GM18951 (cell line): ENCODE data around the gene NSMCE4A.
"Not testable (repeated sequence)": the region's sequence is repeated elsewhere in the genome, so short reads cannot be mapped to it uniquely, and the experiment has no call there.

Experiments used
- POLR2A ChIP-seq: IDR thresholded peaks from 4 replicates; pipeline ENCODE4 v1.6.1; 2011; ENCODE audit warnings: mild to moderate bottlenecking; ENCODE audit not compliant: insufficient read length, insufficient read depth; ENCODE audit errors: extremely low read depth
- in situ Hi-C: fragments of 300-500 bp; cut with MboI; formaldehyde crosslinking; loops from one replicate; pipeline ENCODE4 v1.12.0; 2022; ENCODE audit warnings: low sequenced_read_pairs, mixed read lengths, inconsistent platforms; ENCODE audit not compliant: unreplicated experiment

NSMCE4A gene

DNA sequence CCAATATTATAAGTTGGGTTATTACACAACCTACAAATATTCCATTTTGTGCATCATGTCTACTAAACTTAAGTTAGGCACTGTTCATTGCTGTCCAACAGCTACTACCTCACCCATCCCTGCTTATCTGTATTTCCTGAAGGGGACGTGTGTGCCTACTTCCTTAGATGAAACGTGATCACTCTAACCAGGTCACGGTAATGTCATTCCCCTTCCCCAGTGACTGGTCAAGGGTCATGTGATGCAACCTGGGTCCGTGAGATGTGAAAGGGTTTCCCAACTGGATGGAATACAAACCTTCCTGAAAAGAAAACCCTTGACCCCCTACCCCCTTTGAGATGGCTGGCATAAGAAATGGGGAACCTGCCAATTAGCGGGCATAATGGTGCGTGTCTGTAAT is 1.6 kb upstream of the NSMCE4A start:
- in situ Hi-C loops = no loop called here
- no peak for TF ChIP-seq POLR2A

DNA sequence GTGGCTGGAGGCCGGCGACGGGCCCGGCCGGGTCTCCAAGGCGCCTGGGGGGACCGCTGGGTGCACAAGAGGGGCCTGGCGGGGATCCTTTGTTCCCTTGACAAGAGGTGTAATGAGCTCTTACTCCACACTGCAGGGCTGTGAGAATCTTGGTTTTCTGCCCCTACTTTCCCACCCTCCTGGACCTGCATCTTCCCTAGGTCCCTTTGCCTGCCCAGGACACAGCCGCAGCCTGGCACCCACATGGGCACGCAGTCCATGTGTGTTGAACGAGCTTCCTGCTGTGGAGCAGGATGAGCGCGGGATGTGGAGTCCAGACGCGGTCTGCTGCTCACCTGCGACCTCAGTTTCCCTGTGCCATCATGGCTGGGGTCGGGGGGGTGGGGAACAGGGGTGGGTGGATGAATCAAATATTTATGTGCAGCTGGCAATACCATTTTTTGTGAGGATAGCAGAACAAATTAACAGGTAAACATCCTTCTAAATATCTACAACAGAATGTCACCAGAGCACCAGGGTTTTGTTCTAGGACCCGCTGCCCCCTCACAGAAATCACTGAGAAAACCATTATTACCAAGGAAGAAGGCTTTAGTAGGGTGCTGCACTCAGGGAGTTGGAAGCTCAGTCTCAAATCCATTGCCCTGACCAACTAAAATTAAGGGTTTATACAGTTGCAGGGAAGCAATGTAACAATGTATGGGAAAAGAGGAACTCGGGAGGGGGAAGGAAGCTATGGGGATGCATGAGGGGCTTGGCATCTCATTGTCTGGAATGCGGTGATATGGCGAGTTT is 474 bp upstream of the NSMCE4A start:
- in situ Hi-C loops = no loop called here
- no peak for TF ChIP-seq POLR2A

DNA sequence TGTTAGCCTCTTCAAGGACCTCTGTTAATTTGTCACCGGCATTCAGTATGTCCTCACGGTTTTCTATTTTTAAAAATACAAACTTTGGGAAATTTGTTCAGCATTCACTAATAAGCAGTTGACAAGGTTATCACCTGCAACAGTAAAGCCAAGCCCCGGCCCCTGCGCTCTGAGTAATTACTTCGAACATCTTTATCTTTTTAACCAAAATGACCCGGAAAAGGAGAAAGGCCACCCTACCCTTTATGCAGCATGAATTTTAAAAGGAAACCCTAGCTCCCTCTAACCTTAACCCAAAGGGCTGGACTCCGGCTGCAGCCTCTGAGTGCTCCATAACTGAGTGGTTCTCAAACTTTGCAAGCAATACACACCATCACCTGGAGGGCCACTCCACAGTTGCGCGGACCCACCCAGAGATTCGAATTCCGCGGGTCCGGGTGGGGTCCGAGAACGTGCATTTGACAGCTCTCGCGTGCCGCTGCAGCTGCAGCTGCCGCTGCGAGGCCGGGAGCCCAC is 940 bp downstream of the NSMCE4A start:
- in situ Hi-C loops = no loop called here
- TF ChIP-seq POLR2A = no peak

GRCh38 chr10:121969086-121969485 is 5.9 kb downstream of the NSMCE4A start:
- in situ Hi-C loops = not testable (repeated sequence)

DNA sequence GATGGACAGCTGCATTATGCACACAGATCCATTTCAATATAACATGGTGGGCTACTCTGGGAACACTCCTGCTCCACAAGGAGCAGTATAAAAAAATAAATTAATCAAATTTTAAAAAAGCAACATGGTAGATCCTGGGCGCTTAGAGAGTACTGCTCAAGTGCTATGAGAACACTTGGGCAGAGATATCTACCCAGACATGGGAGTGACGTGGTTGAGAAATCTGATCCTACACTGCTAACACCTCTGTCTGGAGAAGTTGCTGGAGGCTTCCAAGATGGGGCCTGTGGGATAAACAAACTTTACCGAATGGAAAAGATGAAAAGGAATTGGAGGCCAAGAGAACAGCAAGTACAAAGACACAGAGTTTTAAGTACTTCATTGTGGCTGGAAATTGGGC is 9.0 kb downstream of the NSMCE4A start:
- in situ Hi-C loops = no loop called here
- no peak for TF ChIP-seq POLR2A

- in situ Hi-C loops = no loop called here
- TF ChIP-seq POLR2A = no peak
Measured at GRCh38 chr10:121961456-121961855, 13.6 kb downstream of the NSMCE4A start.

- no peak for TF ChIP-seq POLR2A
Measured at GRCh38 chr10:121959671-121960070, 15.3 kb downstream of the NSMCE4A start.

DNA sequence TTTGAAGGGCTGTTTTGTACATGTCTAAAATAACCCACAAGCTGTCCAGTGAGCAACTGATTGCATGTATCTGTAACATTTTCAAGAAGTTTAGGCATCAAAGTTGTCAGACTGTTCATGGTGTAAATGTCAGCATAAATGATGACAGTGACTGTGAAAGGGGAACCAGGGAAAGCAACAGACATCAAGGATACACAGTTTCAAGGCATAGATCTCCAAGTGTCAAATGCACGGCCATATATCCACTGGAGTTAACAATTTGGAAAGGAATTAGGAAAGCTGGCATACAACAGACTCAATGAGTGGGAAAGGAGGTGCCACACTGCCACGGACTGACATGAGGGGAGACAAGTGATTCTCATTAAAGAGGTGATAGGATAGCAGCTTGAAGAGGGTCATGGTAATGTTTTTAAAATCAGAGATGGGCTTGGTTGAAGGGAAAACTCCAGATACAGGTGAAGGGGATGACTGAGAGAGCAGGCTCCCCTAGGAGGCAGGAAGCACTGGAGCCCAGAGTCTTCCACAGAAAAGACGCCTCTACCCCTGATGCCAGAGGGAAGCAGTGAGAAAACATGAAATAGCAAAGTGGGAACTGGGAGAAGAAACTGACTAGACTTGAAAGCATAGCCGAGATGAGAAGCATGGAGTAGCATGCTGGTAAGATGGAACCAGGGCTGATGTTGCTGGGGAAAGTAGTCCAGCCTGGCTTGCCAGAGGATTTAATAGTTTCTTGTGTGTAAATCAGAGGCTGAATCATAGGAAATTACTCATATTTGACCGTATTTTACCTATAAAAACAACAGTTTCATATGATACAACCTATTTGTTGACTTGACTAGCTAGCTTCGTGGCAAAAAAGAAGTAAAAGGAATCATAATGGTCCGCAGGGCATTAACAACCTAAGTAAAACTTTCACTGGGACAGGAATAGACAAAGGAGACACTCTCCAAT is 18.6 kb downstream of the NSMCE4A start:
- no peak for TF ChIP-seq POLR2A
- in situ Hi-C loops = no loop called here

More at GRCh38 chr10:121959671-121960070, 15.3 kb downstream of the NSMCE4A start:
- in situ Hi-C loops = no loop called here

GRCh38 chr10:121952226-121952625 is 22.8 kb downstream of the NSMCE4A start:
- no peak for TF ChIP-seq POLR2A
- in situ Hi-C loops = no loop called here

- in situ Hi-C loops = no loop called here
- no peak for TF ChIP-seq POLR2A
Measured at GRCh38 chr10:121949451-121949850, 25.6 kb downstream of the NSMCE4A start.

DNA sequence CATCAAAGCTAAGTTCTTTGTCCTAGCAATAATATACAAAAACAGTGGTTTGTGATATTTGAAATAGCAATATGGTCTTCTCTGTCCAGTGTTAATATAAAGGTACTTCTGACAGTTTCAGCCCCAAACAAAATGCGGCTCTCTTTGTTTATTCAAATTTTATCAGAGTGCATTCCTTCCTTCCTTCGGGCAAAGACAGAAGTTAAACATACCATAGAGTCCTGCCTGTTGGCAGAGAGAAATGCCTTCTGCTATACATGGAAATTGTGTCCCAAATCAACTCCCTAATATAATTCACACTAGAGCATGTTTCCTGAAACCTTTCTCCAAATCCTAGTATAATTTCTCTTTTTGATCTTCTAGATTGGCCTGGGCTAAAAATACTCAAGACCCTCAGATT is 26.0 kb downstream of the NSMCE4A start:
- in situ Hi-C loops = no loop called here
- no peak for TF ChIP-seq POLR2A

DNA sequence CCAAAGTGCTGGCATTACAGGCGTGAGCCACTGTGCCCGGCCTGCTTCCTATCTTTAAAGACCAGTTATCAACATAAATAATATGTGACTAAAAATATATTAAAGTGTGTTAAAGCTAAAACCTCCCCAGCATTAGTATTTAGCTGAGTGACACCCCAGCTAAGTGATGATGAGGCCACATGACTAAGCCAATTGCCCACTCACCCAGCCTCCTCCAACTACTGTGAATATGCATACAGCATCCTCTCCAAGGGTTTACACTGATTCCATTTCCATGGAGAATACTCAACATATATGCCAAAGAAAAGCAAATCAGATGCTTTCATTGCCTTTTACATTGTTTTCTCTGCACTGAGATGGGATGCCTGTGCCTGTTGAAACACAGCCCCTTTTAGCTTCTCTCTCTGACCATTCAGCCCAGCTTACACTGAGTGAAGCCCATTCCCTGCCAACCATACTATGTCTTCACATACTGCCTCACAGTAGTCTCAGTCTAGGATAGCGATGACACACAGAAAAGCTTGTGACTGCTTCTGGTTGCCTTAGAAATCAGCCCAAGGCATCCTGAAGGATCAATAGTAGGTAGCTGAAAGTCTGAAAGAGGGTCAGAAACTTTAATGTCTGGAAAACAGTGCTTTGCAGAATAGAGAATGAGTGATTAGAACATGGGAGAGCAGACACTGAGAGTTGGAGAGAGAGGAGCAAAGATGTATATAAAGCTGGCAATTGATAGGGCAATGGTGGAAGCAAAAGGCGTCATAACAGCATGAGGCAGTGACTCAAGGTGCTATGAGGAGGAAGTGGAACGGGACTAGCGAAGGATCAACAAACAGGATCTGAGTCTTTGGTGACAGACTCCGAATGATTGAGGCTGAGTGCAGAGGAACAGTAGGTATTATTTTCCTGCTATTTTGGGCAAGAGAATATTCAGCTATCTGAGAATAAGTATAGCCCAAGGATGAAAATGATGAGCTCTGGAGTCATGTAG is 27.4 kb downstream of the NSMCE4A start:
- TF ChIP-seq POLR2A = no peak
- in situ Hi-C loops = no loop called here
